HepG2 (cell line): ENCODE data around the gene SPAG9. TPM values are rescaled to one million over a fixed set of nuclear protein-coding genes. Genes with fewer than 3 reads are reported as not detected.

Source experiments
- ELF4 ChIP-seq: sonication (generic); formaldehyde crosslinking; IDR thresholded peaks from 2 replicates; pipeline ENCODE4 v1.5.0; 2020; ENCODE audit warnings: missing genetic modification reagents, mild to moderate bottlenecking, moderate library complexity, borderline replicate concordance
- ETV5 ChIP-seq: IDR thresholded peaks from 2 replicates; pipeline ENCODE4 v1.6.1; 2018; ENCODE audit warnings: missing biosample characterization, missing genetic modification reagents, inconsistent platforms, borderline replicate concordance
- FOXP1 ChIP-seq, 2 experiments: fragments of 450-650 bp in 1 of 2; IDR thresholded peaks; 2 replicates each; pipeline ENCODE4 v1.6.1; 2017 to 2018; ENCODE audit warnings: antibody characterized with exemption in 1 of 2
- GRHL1 ChIP-seq: sonication (generic); formaldehyde crosslinking; conservative IDR thresholded peaks from 2 replicates; pipeline ENCODE4 v1.8.0; 2022; ENCODE audit warnings: missing genetic modification reagents
- MEIS1 ChIP-seq: sonication (generic); formaldehyde crosslinking; IDR thresholded peaks from 2 replicates; pipeline ENCODE4 v1.9.0; 2021; ENCODE audit warnings: mild to moderate bottlenecking, missing genetic modification reagents, moderate library complexity, borderline replicate concordance
- TEF ChIP-seq: sonication (generic); formaldehyde crosslinking; IDR thresholded peaks from 2 replicates; pipeline ENCODE4 v1.5.0; 2020; ENCODE audit warnings: missing genetic modification reagents
- ZFP36L2 ChIP-seq: sonication (generic); formaldehyde crosslinking; IDR thresholded peaks from 2 replicates; pipeline ENCODE4 v1.4.0; 2020; ENCODE audit warnings: missing genetic modification reagents
- ZNF431 ChIP-seq: sonication (generic); formaldehyde crosslinking; IDR thresholded peaks from 2 replicates; pipeline ENCODE4 v1.9.0; 2022; ENCODE audit warnings: missing genetic modification reagents, low read depth, mild to moderate bottlenecking, borderline replicate concordance
- ZNF589 ChIP-seq: sonication (generic); formaldehyde crosslinking; conservative IDR thresholded peaks from 2 replicates; pipeline ENCODE4 v1.8.0; 2022; ENCODE audit warnings: mild to moderate bottlenecking, moderate library complexity, missing genetic modification reagents
- ZNF646 ChIP-seq: sonication (generic); formaldehyde crosslinking; IDR thresholded peaks from 2 replicates; pipeline ENCODE4 v1.9.0; 2021; ENCODE audit warnings: mild to moderate bottlenecking, missing genetic modification reagents
- ZNF687 ChIP-seq: sonication (generic); formaldehyde crosslinking; IDR thresholded peaks from 2 replicates; pipeline ENCODE4 v1.5.1; 2020; ENCODE audit warnings: mild to moderate bottlenecking, missing genetic modification reagents, moderate library complexity
- ZNF7 ChIP-seq: IDR thresholded peaks from 2 replicates; pipeline ENCODE4 v1.6.1; 2016; ENCODE audit warnings: missing biosample characterization, missing genetic modification reagents
- ZNF749 ChIP-seq: sonication (generic); formaldehyde crosslinking; IDR thresholded peaks from 2 replicates; pipeline ENCODE4 v1.8.0; 2022; ENCODE audit warnings: mild to moderate bottlenecking, missing genetic modification reagents, moderate library complexity, borderline replicate concordance
- ZNF772 ChIP-seq: sonication (generic); formaldehyde crosslinking; IDR thresholded peaks from 2 replicates; pipeline ENCODE4 v1.5.0; 2020; ENCODE audit warnings: mild to moderate bottlenecking, missing genetic modification reagents
- polyA plus RNA-seq, 8 experiments: library from polyadenylated mRNA; depleted of rRNA in 3 of 8; stranded (reverse) in 7 of 8; unstranded in 1 of 8; fragments of >200 nt; fragmentation: Illumina TruSeq in 4 of 8; extraction: Trizol in 4 of 8; gene quantifications; 2 replicates each; pipeline versions ENCODE4 v1.2.1 to v1.2.3, GENCODE V29; 2011 to 2016; ENCODE audit warnings: low read depth in 4 of 8, missing spikeins in 1 of 8, mixed read lengths in 1 of 8; ENCODE audit not compliant: insufficient read depth in 1 of 8
- total RNA-seq, 5 experiments: library from RNA; depleted of rRNA; stranded (reverse); fragments of >200 nt; fragmentation: Illumina TruSeq; extraction: Trizol; gene quantifications; 2 replicates each; pipeline ENCODE4 v1.2.3, GENCODE V29; 2016; ENCODE audit warnings: low read depth in 1 of 5

SPAG9 gene
- total and polyA plus RNA-seq, 2 of the 13 experiments (the other 11 are each of a cell fraction or from before 2014, with no cell fraction given) = 43.2 to 78.6 TPM

- TF ChIP-seq ZFP36L2 (no peak), TEF (no peak), ZNF772 (peak; percentile 4; the same call in 1 of the 2 replicates), GRHL1 (CRISPR knock-in tag) (no peak), ZNF749 (CRISPR knock-in tag) (peak; percentile 78; the same call in 1 of the 2 replicates), ZNF646 (CRISPR knock-in tag) (no peak), ZNF589 (CRISPR knock-in tag) (no peak; the same call in 1 of the 2 replicates), ZNF431 (CRISPR knock-in tag) (no peak), ETV5 (peak; percentile 25; the same call in 1 of the 2 replicates), FOXP1 (IDR thresholded peaks at IDR 0.05) (no peak), FOXP1 (CRISPR knock-in tag; IDR thresholded peaks at IDR 0.05) (no peak), ZNF687 (CRISPR knock-in tag) (no peak; the same call in 1 of the 2 replicates), ELF4 (CRISPR knock-in tag) (no peak; the same call in 1 of the 2 replicates), MEIS1 (no peak), ZNF7 (CRISPR knock-in tag) (no peak)
Measured at GRCh38 chr17:51120739-51121619, at the start of gene SPAG9 (continued).
